Right lobe of liver (tissue), 6 donors: ENCODE data around the gene CNGB1. TPM values are rescaled to one million over a fixed set of nuclear protein-coding genes. Genes with fewer than 3 reads are reported as not detected.

Source experiments
- ATAC-seq, 4 donors: fragments of 200-7000 bp; cut with Tn5 transposase; one replicate each; pipeline ENCODE4 v1.9.1; 2020; ENCODE audit warnings: mild to moderate bottlenecking in 4 of 4, moderate library complexity in 4 of 4
- DNase-seq, 3 donors: peaks; one replicate each; pipeline ENCODE4 v3.0.0-alpha.2; 2020
- H3K27ac ChIP-seq, 3 donors: fragments of 200-600 bp; one replicate each; pipeline ENCODE4 v1.8.0; 2022
- H3K27me3 ChIP-seq, 2 donors: fragments of 200-600 bp; one replicate each; pipeline ENCODE4 v1.8.0; 2022
- H3K36me3 ChIP-seq, 4 donors: fragments of 200-600 bp; sonication (generic) in 1 of 4; one replicate each; pipeline versions ENCODE4 v1.5.1 to v1.8.0; 2017 to 2022; ENCODE audit warnings: control low read depth in 1 of 4
- H3K4me1 ChIP-seq, 4 donors: fragments of 200-600 bp; sonication (generic) in 1 of 4; one replicate each; pipeline versions ENCODE4 v1.5.1 to v1.8.0; 2017 to 2022; ENCODE audit warnings: control low read depth in 1 of 4
- H3K4me3 ChIP-seq, 3 donors: fragments of 200-600 bp; one replicate each; pipeline ENCODE4 v1.8.0; 2022
- H3K9me3 ChIP-seq, 4 donors: fragments of 200-600 bp; sonication (generic) in 1 of 4; one replicate each; pipeline versions ENCODE4 v1.5.1 to v1.8.0; 2017 to 2022; ENCODE audit warnings: control low read depth in 1 of 4
- CTCF ChIP-seq, 4 donors: fragments of 200-600 bp in 3 of 4; fragments of 450-650 bp in 1 of 4; IDR thresholded peaks; one replicate each; pipeline versions ENCODE4 v1.5.1 to v1.8.0; 2016 to 2022; ENCODE audit warnings: antibody characterized with exemption in 4 of 4, mild to moderate bottlenecking in 2 of 4
- POLR2A ChIP-seq: fragments of 450-650 bp; IDR thresholded peaks from one replicate; pipeline ENCODE4 v1.6.1; 2017; ENCODE audit warnings: antibody characterized with exemption, mild to moderate bottlenecking
- WGBS: methylation state at CpG from one replicate; pipeline ENCODE4 v1.1.6; 2018; ENCODE audit warnings: low coverage, low lambda C conversion rate; ENCODE audit not compliant: insufficient coverage; ENCODE audit errors: missing lambda C conversion rate; 5-methylcytosine and 5-hydroxymethylcytosine counted together
- intact Hi-C, 2 donors: fragments of 100-400 bp; cut with DNase I; formaldehyde crosslinking; loops; one replicate each; pipeline versions ENCODE4 v1.11.2 to v1.14.1; 2022
- total RNA-seq, 6 experiments: library from RNA; depleted of rRNA in 2 of 6; stranded (reverse); fragments of >200 nt in 2 of 6; fragmentation: NEBNext Ultra II Directional in 3 of 6; extraction: Animal tissue kit (Norgen Biotek cat#: 25700) in 3 of 6; gene quantifications; one replicate each; pipeline versions ENCODE4 v1.1.0 to v1.2.4, GENCODE V29; 2016 to 2023
- donor health status: DM: no; HTN: yes; CAD: no.
- donor health status: DM: no; HTN: no; CAD: no.
- donor health status: DM: no; HTN: no; CAD: no.
- donor health status: DM: no; HTN: yes; CAD: no.
- donor health status: DM: no; HTN: yes; CAD: no.

CNGB1 gene
- total RNA-seq, 6 experiments from 2014 or later, result not detected

GRCh38 chr16:57916735-57917438 lies 54.0 kb downstream of the CNGB1 start:
- Histone ChIP-seq H3K27ac (no peak overlapping the region), H3K36me3 (no peaks in the 10 kb centered on the region), H3K27me3 (no peaks in the 10 kb centered on the region), H3K4me3 (no peak overlapping the region), H3K9me3 (no peaks in the 10 kb centered on the region), H3K4me1 (no peaks in the 10 kb centered on the region)
- DNase-seq, result no peak
- no peak for TF ChIP-seq POLR2A
- TF ChIP-seq CTCF (IDR thresholded peaks at IDR 0.05), result no peak
- peak in 1 of 4 donors; percentile 40 for ATAC-seq
- intact Hi-C loops, result no loop called here
- 70% methylated on average over 12 of the region's 17 CpGs for WGBS

- DNase-seq (no peak), ATAC-seq (no peak)
- Histone ChIP-seq H3K4me3 (no peak overlapping the region), H3K36me3 (no peaks in the 10 kb centered on the region), H3K9me3 (no peaks in the 10 kb centered on the region), H3K4me1 (no peaks in the 10 kb centered on the region), H3K27me3 (no peaks in the 10 kb centered on the region), H3K27ac (no peak overlapping the region)
- intact Hi-C loops, result no loop called here
- TF ChIP-seq CTCF (IDR thresholded peaks at IDR 0.05) (no peak), POLR2A (no peak)
- whole genome bisulfite sequencing, result 30% methylated on average over 4 of the region's 12 CpGs
These were observed 55.0 kb downstream of the CNGB1 start for GRCh38 chr16:57915811-57916488.

GRCh38 chr16:57915267-57915666 lies 55.7 kb downstream of the CNGB1 start:
- H3K9me3 ChIP-seq, result no peaks in the 10 kb centered on the region
- no peak overlapping the region for H3K4me3 ChIP-seq
- TF ChIP-seq CTCF (IDR thresholded peaks at IDR 0.05) (no peak), POLR2A (no peak)
- H3K36me3 ChIP-seq, result no peaks in the 10 kb centered on the region
- intact Hi-C loops, result no loop called here
- H3K27ac ChIP-seq, result no peak overlapping the region
- DNase-seq (no peak), ATAC-seq (no peak)
- no peaks in the 10 kb centered on the region for H3K4me1 ChIP-seq
- no peaks in the 10 kb centered on the region for H3K27me3 ChIP-seq
- 66% methylated on average over 7 of the region's 9 CpGs for WGBS

GRCh38 chr16:57914244-57915173 lies 56.4 kb downstream of the CNGB1 start:
- Histone ChIP-seq H3K36me3 (no peaks in the 10 kb centered on the region), H3K27ac (no peak overlapping the region), H3K27me3 (no peaks in the 10 kb centered on the region), H3K4me3 (no peak overlapping the region), H3K4me1 (no peaks in the 10 kb centered on the region), H3K9me3 (no peaks in the 10 kb centered on the region)
- 74% methylated on average over 8 of the region's 9 CpGs for WGBS
- intact Hi-C loops, result no loop called here
- TF ChIP-seq CTCF (IDR thresholded peaks at IDR 0.05) (no peak), POLR2A (no peak)
- DNase-seq (no peak), ATAC-seq (no peak)
